HEK293 (cell line): Measurements from ENCODE around the gene PCDHA8.

Source experiments
- TCF7L2 ChIP-seq: IDR thresholded peaks from 2 replicates; pipeline ENCODE4 v1.6.1; 2011; ENCODE audit warnings: low read depth, mild to moderate bottlenecking, inconsistent platforms, low read length, moderate library complexity, borderline replicate concordance
- ZFP41 ChIP-seq: fragments of 450-650 bp; formaldehyde crosslinking; IDR thresholded peaks from 2 replicates; pipeline ENCODE4 v1.5.1; 2016; ENCODE audit warnings: missing biosample characterization, missing genetic modification characterization, borderline replicate concordance
- ZNF585B ChIP-seq: fragments of 450-650 bp; formaldehyde crosslinking; IDR thresholded peaks from 2 replicates; pipeline ENCODE4 v1.5.1; 2016; ENCODE audit warnings: missing biosample characterization, missing genetic modification characterization

- no peak for TF ChIP-seq TCF7L2
- TF ChIP-seq ZFP41 = no peak
- TF ChIP-seq ZNF585B (tag by site-specific recombination) = no peak
These were observed 15.0 kb downstream of the PCDHA8 start, which contains the start of gene PCDHA10 for GRCh38 chr5:140855772-140856674.
